RPMI8226 (cell line): ENCODE measurements around the gene FGF12.

Experiments
- DNase-seq: peaks from one replicate; pipeline ENCODE4 v3.0.0-alpha.2; 2015

Gene FGF12

DNA sequence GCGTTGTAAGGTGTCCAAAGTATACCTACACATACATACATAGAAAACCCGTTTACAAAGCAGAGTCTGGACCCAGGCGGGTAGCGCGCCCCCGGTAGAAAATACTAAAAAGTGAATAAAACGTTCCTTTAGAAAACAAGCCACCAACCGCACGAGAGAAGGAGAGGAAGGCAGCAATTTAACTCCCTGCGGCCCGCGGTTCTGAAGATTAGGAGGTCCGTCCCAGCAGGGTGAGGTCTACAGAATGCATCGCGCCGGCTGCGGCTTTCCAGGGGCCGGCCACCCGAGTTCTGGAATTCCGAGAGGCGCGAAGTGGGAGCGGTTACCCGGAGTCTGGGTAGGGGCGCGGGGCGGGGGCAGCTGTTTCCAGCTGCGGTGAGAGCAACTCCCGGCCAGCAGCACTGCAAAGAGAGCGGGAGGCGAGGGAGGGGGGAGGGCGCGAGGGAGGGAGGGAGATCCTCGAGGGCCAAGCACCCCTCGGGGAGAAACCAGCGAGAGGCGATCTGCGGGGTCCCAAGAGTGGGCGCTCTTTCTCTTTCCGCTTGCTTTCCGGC is 318.6 kb downstream of the FGF12 start:
- DNase-seq: no peak

DNA sequence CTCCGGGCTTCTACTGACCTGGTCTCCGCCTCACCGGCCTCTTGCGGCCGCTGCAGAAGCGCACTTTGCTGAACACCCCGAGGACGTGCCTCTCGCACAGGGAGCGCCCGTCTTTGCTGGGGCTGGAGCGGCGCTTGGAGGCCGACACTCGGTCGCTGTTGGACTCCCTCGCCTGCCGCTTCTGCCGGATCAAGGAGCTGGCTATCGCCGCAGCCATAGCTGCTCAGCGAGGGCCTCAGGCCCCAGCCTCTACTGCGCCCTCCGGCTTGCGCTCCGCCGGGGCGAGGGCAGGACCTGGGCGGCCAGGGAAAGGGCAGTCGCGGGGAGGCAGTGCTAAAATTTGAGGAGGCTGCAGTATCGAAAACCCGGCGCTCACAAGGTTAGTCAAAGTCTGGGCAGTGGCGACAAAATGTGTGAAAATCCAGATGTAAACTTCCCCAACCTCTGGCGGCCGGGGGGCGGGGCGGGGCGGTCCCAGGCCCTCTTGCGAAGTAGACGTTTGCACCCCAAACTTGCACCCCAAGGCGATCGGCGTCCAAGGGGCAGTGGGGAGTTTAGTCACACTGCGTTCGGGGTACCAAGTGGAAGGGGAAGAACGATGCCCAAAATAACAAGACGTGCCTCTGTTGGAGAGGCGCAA is 319.2 kb downstream of the FGF12 start:
- DNase-seq: no peak

- no peak for DNase-seq
Measured at GRCh38 chr3:192399767-192400166, 327.6 kb downstream of the FGF12 start.

GRCh38 chr3:192397012-192397411 is 330.3 kb downstream of the FGF12 start:
- no peak for DNase-seq

GRCh38 chr3:192395506-192395905 is 331.8 kb downstream of the FGF12 start:
- DNase-seq: no peak

- no peak for DNase-seq
Measured at GRCh38 chr3:192392986-192393385, 334.4 kb downstream of the FGF12 start.

DNA sequence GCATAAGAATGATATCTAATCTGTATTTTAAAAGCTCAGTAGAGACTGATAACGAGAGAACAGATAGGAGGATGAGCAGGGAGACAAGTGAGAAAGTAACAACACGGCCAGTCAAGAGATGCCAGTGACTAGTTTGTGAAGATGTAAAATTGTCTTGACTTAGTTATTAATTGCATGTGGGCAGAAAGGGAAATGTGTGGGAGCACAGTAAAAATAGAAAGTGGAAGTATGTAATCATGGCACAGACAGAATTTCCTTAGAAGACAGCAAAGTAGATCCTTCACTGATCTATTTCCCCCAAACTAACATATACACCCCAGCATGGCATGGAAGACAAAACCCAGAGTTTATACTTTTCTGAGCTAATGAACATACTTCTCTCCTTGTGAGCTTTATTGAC is 344.5 kb downstream of the FGF12 start:
- no peak for DNase-seq

DNA sequence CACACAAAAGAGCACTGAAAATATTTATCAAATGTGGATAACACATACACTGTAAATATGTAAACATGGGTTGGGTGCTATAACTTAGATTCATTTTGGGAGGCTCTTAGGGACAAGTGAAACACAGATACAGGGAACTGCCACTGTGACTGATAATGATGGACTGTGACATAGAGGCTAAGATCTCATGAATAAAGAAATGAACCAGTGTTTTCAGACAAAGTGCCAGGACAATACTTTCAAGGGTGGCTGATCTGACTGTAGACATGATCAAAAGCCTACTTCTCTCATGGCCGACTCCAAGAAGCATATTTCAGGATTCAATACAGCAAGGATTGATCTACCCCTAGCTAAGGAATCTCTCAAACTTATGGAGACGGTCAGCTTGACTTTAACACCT is 353.8 kb downstream of the FGF12 start:
- DNase-seq: no peak

- DNase-seq: no peak
Measured at GRCh38 chr3:192373032-192373431, 354.3 kb downstream of the FGF12 start.

DNA sequence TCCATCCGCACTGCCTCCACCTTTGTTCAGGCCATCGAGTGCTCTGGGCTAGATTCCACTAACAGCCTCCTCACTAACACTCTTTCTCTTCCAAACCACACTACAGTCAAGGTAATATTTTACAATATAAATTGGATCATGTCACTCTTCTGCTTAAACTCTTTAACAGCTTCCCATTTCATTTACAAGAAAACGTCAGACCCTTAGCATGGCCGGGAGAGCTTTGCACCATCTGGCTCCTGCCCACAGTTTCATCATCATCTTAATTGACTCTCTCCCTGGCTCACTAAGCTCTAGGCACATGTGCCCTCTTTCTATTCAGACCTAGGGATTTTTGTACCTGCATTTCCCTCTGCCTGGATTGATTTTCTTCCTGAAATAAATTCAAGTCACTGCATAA is 354.7 kb downstream of the FGF12 start:
- DNase-seq: no peak

GRCh38 chr3:192371870-192372400 is 355.4 kb downstream of the FGF12 start:
- no peak for DNase-seq

- DNase-seq: no peak
Measured at GRCh38 chr3:192367616-192368015, 359.7 kb downstream of the FGF12 start.

DNA sequence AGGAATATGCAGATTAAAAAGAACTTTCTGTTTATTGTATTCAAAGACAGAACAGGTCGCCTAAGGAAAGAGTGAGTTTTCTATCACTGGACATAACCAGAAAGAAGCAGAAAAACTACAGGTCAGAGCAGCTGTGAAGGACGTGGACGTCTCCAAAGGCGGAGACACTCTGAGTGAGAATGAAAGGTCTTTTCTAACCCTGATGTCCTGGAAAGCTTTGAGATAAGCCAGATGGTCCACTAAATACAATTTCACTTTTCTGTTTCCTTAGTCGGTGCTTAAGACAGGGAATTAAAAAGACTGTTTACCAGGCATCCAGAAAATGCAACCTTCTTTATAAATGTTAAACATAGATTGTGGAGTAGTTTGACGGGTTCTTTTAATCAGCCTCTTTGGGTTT is 360.4 kb downstream of the FGF12 start:
- no peak for DNase-seq

GRCh38 chr3:192365571-192365970 is 361.8 kb downstream of the FGF12 start:
- DNase-seq: no peak

GRCh38 chr3:192364316-192364715 is 363.0 kb downstream of the FGF12 start:
- no peak for DNase-seq

DNA sequence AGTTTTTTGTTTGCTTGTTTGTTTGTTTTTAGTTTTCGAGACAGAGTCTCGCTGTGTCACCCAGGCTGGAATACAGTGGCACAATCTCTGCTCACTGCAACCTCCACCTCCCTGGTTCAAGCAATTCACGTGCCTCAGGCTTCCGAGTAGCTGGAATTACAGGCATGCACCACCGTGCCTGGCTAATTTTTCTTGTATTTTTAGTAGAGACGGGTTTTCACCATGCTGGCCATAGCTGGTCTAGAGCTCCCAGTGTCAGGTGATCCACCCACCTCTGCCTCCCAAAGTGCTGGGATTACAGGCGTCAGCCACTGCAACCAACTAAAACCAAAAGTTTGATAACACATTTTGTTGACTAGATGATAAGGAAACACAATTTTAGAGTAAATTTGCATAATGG is 372.7 kb downstream of the FGF12 start:
- DNase-seq: no peak

- DNase-seq: no peak
Measured at GRCh38 chr3:192352142-192352541, 375.2 kb downstream of the FGF12 start.

DNA sequence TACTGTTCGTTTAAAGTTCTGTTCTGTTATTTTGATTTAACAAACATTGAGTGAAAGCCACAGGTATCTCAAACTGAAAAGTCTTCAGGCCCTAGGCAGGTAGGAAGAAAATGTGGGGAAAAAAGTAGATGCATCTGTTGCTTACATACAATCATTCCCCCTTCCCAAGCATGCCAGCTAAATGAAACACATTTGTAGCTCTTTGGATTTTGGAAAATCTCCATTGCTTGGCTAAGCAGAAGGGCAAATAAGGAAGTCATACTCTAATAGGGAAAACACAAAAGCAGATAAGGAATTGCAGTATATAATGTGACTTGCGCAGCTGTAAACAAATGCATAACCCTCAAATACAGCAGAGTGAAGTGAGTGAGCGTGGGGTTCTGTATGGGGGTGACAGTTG is 375.9 kb downstream of the FGF12 start:
- no peak for DNase-seq

DNA sequence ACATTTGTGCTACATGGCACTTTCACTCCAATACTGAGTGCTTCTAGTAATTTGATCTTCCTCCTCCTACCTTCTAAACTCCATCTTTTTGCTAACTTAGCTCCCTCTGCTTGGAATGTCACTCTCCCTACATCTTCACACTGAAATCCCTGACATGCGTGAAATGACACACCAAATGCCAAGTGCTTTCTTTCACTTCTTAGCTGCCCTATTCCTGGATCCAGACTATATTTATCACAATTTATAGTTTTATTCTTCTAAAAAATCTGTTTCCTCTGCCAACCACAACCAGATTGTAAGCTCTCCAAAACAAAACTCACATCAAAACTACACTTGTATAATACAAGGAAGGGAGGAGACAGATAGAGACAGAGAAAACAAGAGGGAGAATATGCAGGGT is 387.3 kb downstream of the FGF12 start:
- no peak for DNase-seq

GRCh38 chr3:192339214-192339613 is 388.1 kb downstream of the FGF12 start:
- no peak for DNase-seq

DNA sequence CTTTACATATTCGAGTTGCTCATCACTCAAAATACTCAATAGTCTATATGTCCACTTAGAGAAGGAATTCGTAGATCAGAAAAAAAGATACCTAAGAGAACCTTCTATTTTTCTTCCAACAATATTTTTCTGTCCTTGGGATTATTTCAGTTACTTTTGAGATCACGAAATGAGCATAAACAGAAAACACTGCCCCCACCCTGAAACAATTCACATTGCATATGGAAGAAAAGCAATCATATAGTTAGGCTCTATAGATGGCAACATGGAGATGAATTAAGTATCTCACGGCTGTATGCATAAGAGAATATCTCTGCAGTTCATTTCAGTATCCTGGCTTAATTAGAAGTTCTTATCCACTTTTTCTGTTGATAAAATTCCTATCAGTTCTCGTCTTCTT is 391.1 kb downstream of the FGF12 start:
- no peak for DNase-seq

DNA sequence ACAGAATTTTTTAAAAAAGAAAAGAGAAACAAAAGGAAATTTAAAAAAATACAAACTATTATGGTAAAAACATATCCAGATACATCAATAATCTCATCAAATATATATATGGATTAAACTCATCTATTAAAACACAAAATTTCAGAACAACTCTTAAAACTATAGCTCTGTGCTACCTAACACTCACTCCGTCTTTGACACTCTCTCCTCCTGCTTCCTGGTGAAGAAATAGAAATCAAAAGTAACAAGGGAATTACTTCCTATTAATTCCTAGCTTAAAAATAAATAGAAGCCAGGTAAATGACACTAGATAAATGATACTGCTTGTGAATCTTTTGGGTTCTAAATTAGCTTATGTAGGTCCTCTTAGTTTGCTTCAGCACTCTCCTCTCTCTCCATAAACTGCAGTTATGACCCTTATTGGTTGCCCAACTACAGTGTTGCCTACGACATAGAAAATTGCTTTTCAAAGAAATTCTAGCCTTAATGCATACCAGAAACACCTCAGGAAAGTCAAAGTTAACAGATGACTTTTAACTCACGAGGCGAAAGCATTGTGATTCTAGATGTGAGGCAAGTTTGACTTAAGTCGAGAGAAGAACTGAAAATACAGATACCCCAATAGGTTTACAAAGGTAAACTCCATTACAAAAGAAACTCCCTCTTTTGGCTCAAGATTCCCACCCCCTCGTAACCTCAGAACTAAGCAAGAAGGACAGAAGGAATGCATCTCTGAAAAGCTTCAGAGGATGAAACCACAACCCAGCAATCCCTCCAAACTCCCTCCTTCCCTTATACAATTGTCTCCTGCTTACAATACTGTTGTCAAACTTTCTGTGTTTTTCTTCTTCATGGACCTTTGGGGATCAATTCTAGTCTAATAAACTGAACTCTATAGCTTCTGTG is 394.7 kb downstream of the FGF12 start:
- no peak for DNase-seq

GRCh38 chr3:192331749-192332385 is 395.5 kb downstream of the FGF12 start:
- no peak for DNase-seq
